ENCODE results near the gene CSRP1.
A peak's percentile ranks its signal among the peaks of the same experiment; 100 is the strongest.

CSRP1 gene

GRCh38 chr1:201469645-201470074 lies 37.3 kb downstream of the CSRP1 start:
- Histone ChIP-seq H3K27ac (ENCODE audit: poor library complexity, severe bottlenecking) (peak overlapping the region; percentile 97), H3K27me3 (ENCODE audit: insufficient read depth, poor library complexity, severe bottlenecking) (no peaks in the 10 kb centered on the region), H3K36me3 (ENCODE audit: low read depth) (peaks cover 28% of the 10 kb centered on the region), H3K4me3 (ENCODE audit: severe bottlenecking) (peak overlapping the region; percentile 88), H3K4me1 (ENCODE audit: insufficient read depth, poor library complexity, severe bottlenecking) (peaks cover 11% of the 10 kb centered on the region), H3K9me3 (ENCODE audit: severe bottlenecking) (no peaks in the 10 kb centered on the region)
- DNase-seq (ENCODE audit: low spot score): no peak
- ATAC-seq (ENCODE audit: low read depth): no peak
- TF ChIP-seq, protein P1, sequence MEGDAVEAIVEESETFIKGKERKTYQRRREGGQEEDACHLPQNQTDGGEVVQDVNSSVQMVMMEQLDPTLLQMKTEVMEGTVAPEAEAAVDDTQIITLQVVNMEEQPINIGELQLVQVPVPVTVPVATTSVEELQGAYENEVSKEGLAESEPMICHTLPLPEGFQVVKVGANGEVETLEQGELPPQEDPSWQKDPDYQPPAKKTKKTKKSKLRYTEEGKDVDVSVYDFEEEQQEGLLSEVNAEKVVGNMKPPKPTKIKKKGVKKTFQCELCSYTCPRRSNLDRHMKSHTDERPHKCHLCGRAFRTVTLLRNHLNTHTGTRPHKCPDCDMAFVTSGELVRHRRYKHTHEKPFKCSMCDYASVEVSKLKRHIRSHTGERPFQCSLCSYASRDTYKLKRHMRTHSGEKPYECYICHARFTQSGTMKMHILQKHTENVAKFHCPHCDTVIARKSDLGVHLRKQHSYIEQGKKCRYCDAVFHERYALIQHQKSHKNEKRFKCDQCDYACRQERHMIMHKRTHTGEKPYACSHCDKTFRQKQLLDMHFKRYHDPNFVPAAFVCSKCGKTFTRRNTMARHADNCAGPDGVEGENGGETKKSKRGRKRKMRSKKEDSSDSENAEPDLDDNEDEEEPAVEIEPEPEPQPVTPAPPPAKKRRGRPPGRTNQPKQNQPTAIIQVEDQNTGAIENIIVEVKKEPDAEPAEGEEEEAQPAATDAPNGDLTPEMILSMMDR (IDR thresholded peaks at IDR 0.05; ENCODE audit: poor library complexity, severe bottlenecking): no peak

GRCh38 chr1:201468844-201469644 lies 37.9 kb downstream of the CSRP1 start, which contains the start of gene PHLDA3:
TSS of gene PHLDA3 (minus strand) at chr1:201469188. CDS start at chr1:201468786, 402 bp downstream.
- ATAC-seq (ENCODE audit: low read depth): peak; percentile 78
- TF ChIP-seq, protein P1 (IDR thresholded peaks at IDR 0.05; ENCODE audit: poor library complexity, severe bottlenecking): no peak
- DNase-seq (ENCODE audit: low spot score): peak; percentile 91
- Histone ChIP-seq H3K9me3 (ENCODE audit: severe bottlenecking) (no peaks in the 10 kb centered on the region), H3K4me1 (ENCODE audit: insufficient read depth, poor library complexity, severe bottlenecking) (peaks cover 9% of the 10 kb centered on the region), H3K27ac (ENCODE audit: poor library complexity, severe bottlenecking) (peak within 1 kb of the TSS; percentile 97), H3K36me3 (ENCODE audit: low read depth) (peaks cover 34% of the 10 kb centered on the region), H3K4me3 (ENCODE audit: severe bottlenecking) (peak within 1 kb of the TSS; percentile 88), H3K27me3 (ENCODE audit: insufficient read depth, poor library complexity, severe bottlenecking) (no peaks in the 10 kb centered on the region)

- ATAC-seq (ENCODE audit: low read depth) (peak; percentile 0; the same call in 1 of the 3 replicates), DNase-seq (ENCODE audit: low spot score) (no peak)
- Histone ChIP-seq H3K4me1 (ENCODE audit: insufficient read depth, poor library complexity, severe bottlenecking) (peaks cover 9% of the 10 kb centered on the region), H3K4me3 (ENCODE audit: severe bottlenecking) (peak overlapping the region; percentile 88), H3K27ac (ENCODE audit: poor library complexity, severe bottlenecking) (peak overlapping the region; percentile 97), H3K36me3 (ENCODE audit: low read depth) (peaks cover 36% of the 10 kb centered on the region), H3K9me3 (ENCODE audit: severe bottlenecking) (no peaks in the 10 kb centered on the region), H3K27me3 (ENCODE audit: insufficient read depth, poor library complexity, severe bottlenecking) (no peaks in the 10 kb centered on the region)
- TF ChIP-seq, protein P1 (IDR thresholded peaks at IDR 0.05; ENCODE audit: poor library complexity, severe bottlenecking): no peak
Observed at GRCh38 chr1:201468501-201468843, 38.5 kb downstream of the CSRP1 start.

DNA sequence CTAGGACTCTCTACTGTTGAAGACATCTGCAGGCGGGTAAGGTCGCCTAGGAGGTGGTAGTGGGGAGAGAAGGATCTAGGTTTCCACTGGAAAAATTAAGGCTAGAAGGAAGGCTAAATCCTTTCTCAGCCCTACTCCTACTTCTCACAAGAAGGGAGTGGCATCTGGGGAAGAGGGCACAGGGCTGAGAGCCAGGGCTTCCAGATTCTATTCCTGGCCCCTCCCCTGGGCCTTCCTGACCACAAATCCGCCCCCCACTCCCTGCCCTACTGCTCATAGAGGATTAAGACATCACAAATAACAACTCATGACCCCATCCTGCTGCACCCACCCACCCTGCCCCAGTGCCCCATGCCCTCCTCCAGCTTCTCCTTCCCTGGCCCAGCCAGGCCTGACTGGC lies 40.4 kb downstream of the CSRP1 start:
- Histone ChIP-seq H3K36me3 (ENCODE audit: low read depth) (peaks cover 36% of the 10 kb centered on the region), H3K4me3 (ENCODE audit: severe bottlenecking) (peak overlapping the region; percentile 88), H3K27me3 (ENCODE audit: insufficient read depth, poor library complexity, severe bottlenecking) (no peaks in the 10 kb centered on the region), H3K4me1 (ENCODE audit: insufficient read depth, poor library complexity, severe bottlenecking) (peaks cover 20% of the 10 kb centered on the region), H3K27ac (ENCODE audit: poor library complexity, severe bottlenecking) (peak overlapping the region; percentile 97), H3K9me3 (ENCODE audit: severe bottlenecking) (no peaks in the 10 kb centered on the region)
- DNase-seq (ENCODE audit: low spot score): no peak
- peak; percentile 9; the same call in 1 of the 3 replicates for ATAC-seq (ENCODE audit: low read depth)
- TF ChIP-seq, protein P1 (IDR thresholded peaks at IDR 0.05; ENCODE audit: poor library complexity, severe bottlenecking): no peak
